Activated naive CD4-positive, alpha-beta T cell treated with anti-CD3 and anti-CD28 coated beads for 36 hours (primary cell): ENCODE measurements around the gene CLEC4E. TPM values are rescaled to one million over a fixed set of nuclear protein-coding genes. Genes with fewer than 3 reads are reported as not detected.
"Not testable (repeated sequence)": the region's sequence is repeated elsewhere in the genome, so short reads cannot be mapped to it uniquely, and the experiment has no call there.

Source experiments
- CTCF ChIA-PET: fragments of 350-600 bp; sonication (Branson Sonifier 250); formaldehyde crosslinking; loops from one replicate; lab custom pipeline; 2021; ENCODE audit warnings: antibody characterized with exemption; lab: Charles Lee
- DNase-seq: peaks from one replicate; pipeline ENCODE4 v3.0.0-alpha.2; 2020
- H3K27ac Mint-ChIP-seq: one replicate; pipeline ENCODE4 v1.8.0; 2021; ENCODE audit warnings: mild to moderate bottlenecking, mixed read lengths
- H3K27me3 Mint-ChIP-seq: one replicate; pipeline ENCODE4 v1.8.0; 2021; ENCODE audit warnings: low read depth, mixed read lengths
- H3K36me3 Mint-ChIP-seq: one replicate; pipeline ENCODE4 v1.8.0; 2021; ENCODE audit warnings: low read depth, mixed read lengths
- H3K4me1 Mint-ChIP-seq: one replicate; pipeline ENCODE4 v1.8.0; 2021; ENCODE audit warnings: low read depth, mixed read lengths
- H3K4me3 Mint-ChIP-seq: one replicate; pipeline ENCODE4 v1.8.0; 2021; ENCODE audit warnings: mild to moderate bottlenecking, moderate library complexity, mixed read lengths
- H3K9me3 Mint-ChIP-seq: one replicate; pipeline ENCODE4 v1.8.0; 2021; ENCODE audit warnings: mixed read lengths
- intact Hi-C: fragments of 100-400 bp; cut with micrococcal nuclease; formaldehyde crosslinking; loops from one replicate; pipeline ENCODE4 v1.15.1; 2023
- total RNA-seq, 2 experiments: library from RNA; stranded (reverse); gene quantifications; one replicate each; pipeline ENCODE4 v1.2.3, GENCODE V29; 2021

Gene CLEC4E
- total RNA-seq, 2 experiments from 2014 or later: not detected

DNA sequence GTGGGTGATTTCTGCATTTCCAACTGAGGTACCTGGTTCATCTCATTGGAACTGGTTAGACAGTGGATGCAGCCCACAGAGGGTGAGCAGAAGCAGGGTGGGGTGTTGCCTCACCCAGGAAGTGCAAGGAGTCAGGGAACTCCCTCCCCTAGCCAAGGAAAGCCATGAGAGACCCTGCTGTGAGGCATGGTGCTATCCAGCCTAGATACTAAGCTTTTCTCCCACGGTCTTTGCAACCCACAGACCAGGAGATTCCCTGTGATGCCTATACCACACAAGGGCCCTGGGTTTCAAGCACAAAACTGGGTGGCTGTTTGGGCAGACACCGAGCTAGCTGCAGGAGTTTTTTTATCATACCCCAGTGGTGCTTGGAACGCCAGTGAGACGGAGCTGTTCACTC, 45.0 kb downstream of the CLEC4E start:
- CTCF ChIA-PET: interaction anchor here (0.8 to 0.9 kb wide), 2 partner anchors 49 to 72 kb away, joined by 3 to 5 read pairs; no protein-coding TSS in a partner anchor
- intact Hi-C loops, H3K9me3 Mint-ChIP-seq, H3K27ac Mint-ChIP-seq, H3K36me3 Mint-ChIP-seq, DNase-seq, H3K4me3 Mint-ChIP-seq: not testable (repeated sequence)
- Mint-ChIP-seq H3K4me1 (peaks cover 25% of the 10 kb centered on the region), H3K27me3 (peaks cover 10% of the 10 kb centered on the region)

DNA sequence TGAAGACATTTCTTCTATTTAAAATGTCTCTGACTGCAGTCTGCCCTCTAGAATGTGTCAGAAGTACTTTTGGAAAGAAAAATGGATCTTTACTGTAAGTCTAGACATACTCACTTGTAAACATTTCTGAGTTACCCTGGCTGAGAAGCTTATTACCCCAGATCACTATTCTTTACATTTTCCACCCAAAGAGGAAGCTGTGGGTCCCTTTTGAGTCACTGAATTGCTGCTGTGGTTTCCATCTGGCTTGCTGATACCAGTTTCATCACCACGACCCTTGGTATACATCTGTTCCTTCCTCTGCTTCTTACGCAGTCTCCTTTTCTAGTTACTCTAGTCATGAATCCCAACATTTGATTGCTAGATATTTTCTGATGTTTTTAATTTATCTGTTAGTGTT, 47.6 kb downstream of the CLEC4E start:
- DNase-seq: peak; percentile 83
- peak overlapping the region; percentile 80 for H3K27ac Mint-ChIP-seq
- H3K9me3 Mint-ChIP-seq: no peaks in the 10 kb centered on the region
- CTCF ChIA-PET: interaction anchor here (1.6 to 1.7 kb wide), 2 partner anchors 32 to 51 kb away, joined by 3 to 6 read pairs; no protein-coding TSS in a partner anchor
- H3K4me3 Mint-ChIP-seq: no peak overlapping the region
- H3K4me1 Mint-ChIP-seq: peaks cover 25% of the 10 kb centered on the region
- no peaks in the 10 kb centered on the region for H3K36me3 Mint-ChIP-seq
- intact Hi-C loops: loop anchor here (1.0 to 2.0 kb wide), 8 partner anchors 50 to 751 kb away; partner anchors contain the start of genes KLRG1 and PHC1
- peaks cover 5% of the 10 kb centered on the region for H3K27me3 Mint-ChIP-seq

DNA sequence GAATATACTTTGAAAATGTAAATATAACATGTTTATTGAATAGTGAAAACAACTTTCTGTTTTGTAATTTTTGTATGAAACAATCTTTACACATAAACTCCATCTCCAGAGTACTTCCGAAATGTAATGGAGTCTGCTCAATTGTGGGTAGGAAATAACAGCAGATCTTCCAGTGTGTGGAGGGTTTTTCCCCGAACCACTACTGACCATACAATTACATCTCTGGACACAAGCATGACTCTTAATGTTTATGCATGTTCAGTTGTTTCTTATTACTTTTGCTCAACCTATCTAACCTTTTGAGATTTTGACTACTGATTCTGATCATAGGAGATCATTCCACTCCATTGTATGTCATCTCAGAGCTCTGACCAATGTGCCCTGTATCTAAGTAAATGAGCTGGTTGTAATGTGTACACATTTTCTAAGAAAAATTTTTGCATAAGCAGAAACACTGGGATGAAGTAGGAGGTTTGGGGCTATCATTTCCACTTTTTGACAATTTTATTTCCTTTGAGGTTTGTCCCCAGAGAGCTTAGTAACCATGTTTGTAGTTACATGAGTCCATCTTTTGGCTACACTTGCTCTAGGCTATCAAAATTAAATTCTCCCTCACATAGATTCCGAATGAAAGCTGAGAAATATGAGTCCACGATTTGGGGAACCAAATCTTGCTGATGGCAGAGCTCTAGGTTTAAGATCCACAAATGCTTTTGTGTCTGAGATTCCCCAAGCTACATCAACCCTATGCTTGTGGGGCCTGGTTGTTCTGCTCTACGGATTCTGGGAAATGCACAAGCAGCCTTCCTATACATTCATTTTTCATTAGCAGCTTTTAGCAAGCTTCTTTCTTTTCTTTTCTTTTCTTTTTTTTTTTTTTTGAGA, 48.8 kb downstream of the CLEC4E start:
- Mint-ChIP-seq H3K27ac (peak overlapping the region; percentile 80), H3K36me3 (no peaks in the 10 kb centered on the region), H3K27me3 (peaks cover 1% of the 10 kb centered on the region), H3K9me3 (no peaks in the 10 kb centered on the region), H3K4me1 (peaks cover 25% of the 10 kb centered on the region), H3K4me3 (no peak overlapping the region)
- CTCF ChIA-PET: interaction anchor here (1.1 to 1.7 kb wide), 2 partner anchors 31 to 52 kb away, joined by 3 to 6 read pairs; no protein-coding TSS in a partner anchor
- no peak for DNase-seq
- intact Hi-C loops: loop anchor here (2.0 kb wide), 1 partner anchor 51 kb away; no protein-coding TSS in a partner anchor

Other genes starting within 250 kb of the CLEC4E start
- not detected for gene CLEC6A, start 84.9 kb downstream of the CLEC4E start, total RNA-seq
- gene CLEC4D, start 27.4 kb downstream of the CLEC4E start, total RNA-seq: not detected
- not detected for gene AICDA, start 72.0 kb upstream of the CLEC4E start, total RNA-seq
- gene MFAP5, start 121.9 kb upstream of the CLEC4E start, total RNA-seq: not detected
- gene RIMKLB, start 157.1 kb upstream of the CLEC4E start, total RNA-seq: 1 to 10 TPM; 5.2 to 5.5 TPM